Neural progenitor cell (in vitro differentiated cells): ENCODE measurements around the gene SMYD3. TPM values are rescaled to one million over a fixed set of nuclear protein-coding genes. Genes with fewer than 3 reads are reported as not detected.

Experiments
- DNase-seq: peaks from one replicate; pipeline ENCODE4 v3.0.0-alpha.2; 2016; ENCODE audit warnings: low spot score
- H2AFZ ChIP-seq: fragments of 200-600 bp; sonication (generic); replicated peaks from 2 replicates; pipeline ENCODE4 v1.6.1; 2016; ENCODE audit warnings: antibody characterized with exemption
- H3F3A ChIP-seq: fragments of 200-600 bp; sonication (generic); 2 replicates; pipeline ENCODE4 v1.6.1; 2016; ENCODE audit warnings: antibody characterized with exemption, low read depth
- H3K27ac ChIP-seq: fragments of 200-600 bp; sonication (generic); 2 replicates; pipeline ENCODE4 v1.5.1; 2016; ENCODE audit warnings: mild to moderate bottlenecking
- H3K27me3 ChIP-seq: fragments of 200-600 bp; sonication (generic); 2 replicates; pipeline ENCODE4 v1.6.1; 2016; ENCODE audit warnings: mild to moderate bottlenecking, moderate library complexity
- H3K36me3 ChIP-seq: fragments of 200-600 bp; sonication (generic); 2 replicates; pipeline ENCODE4 v1.5.1; 2016
- H3K4me1 ChIP-seq: fragments of 200-600 bp; sonication (generic); 2 replicates; pipeline ENCODE4 v1.6.1; 2016; ENCODE audit warnings: mixed run types
- H3K4me2 ChIP-seq: fragments of 200-600 bp; sonication (generic); 2 replicates; pipeline ENCODE4 v1.6.1; 2016
- H3K4me3 ChIP-seq: fragments of 200-600 bp; sonication (generic); 2 replicates; pipeline ENCODE4 v1.5.1; 2016
- H3K79me2 ChIP-seq: fragments of 200-600 bp; sonication (generic); 2 replicates; pipeline ENCODE4 v1.6.1; 2016; ENCODE audit warnings: low read depth
- H3K9ac ChIP-seq: fragments of 200-600 bp; sonication (generic); 2 replicates; pipeline ENCODE4 v1.6.1; 2016
- H3K9me3 ChIP-seq: fragments of 200-600 bp; sonication (generic); 2 replicates; pipeline ENCODE4 v1.5.1; 2016; ENCODE audit warnings: low read depth
- H4K20me1 ChIP-seq: fragments of 200-600 bp; sonication (generic); 2 replicates; pipeline ENCODE4 v1.6.1; 2016; ENCODE audit warnings: low read depth
- H3K27ac Mint-ChIP-seq: 3 replicates; pipeline ENCODE4 v1.8.0; 2021; ENCODE audit warnings: mixed read lengths
- H3K27me3 Mint-ChIP-seq: 2 replicates; pipeline ENCODE4 v1.8.0; 2022; ENCODE audit warnings: low read depth, mild to moderate bottlenecking, inconsistent platforms, moderate library complexity, mixed read lengths; ENCODE audit not compliant: insufficient read depth
- H3K36me3 Mint-ChIP-seq: 3 replicates; pipeline ENCODE4 v1.8.0; 2021; ENCODE audit warnings: mixed read lengths
- H3K4me1 Mint-ChIP-seq: 3 replicates; pipeline ENCODE4 v1.8.0; 2021; ENCODE audit warnings: mixed read lengths
- H3K4me3 Mint-ChIP-seq: 3 replicates; pipeline ENCODE4 v1.8.0; 2021; ENCODE audit warnings: mild to moderate bottlenecking, moderate library complexity, mixed read lengths
- H3K9me3 Mint-ChIP-seq: 3 replicates; pipeline ENCODE4 v1.8.0; 2020; ENCODE audit warnings: mixed read lengths
- EZH2 ChIP-seq: fragments of 200-600 bp; sonication (generic); IDR thresholded peaks from 2 replicates; pipeline ENCODE4 v1.6.1; 2017; ENCODE audit warnings: antibody characterized with exemption, mild to moderate bottlenecking, moderate library complexity
- EZH2phosphoT487 ChIP-seq: fragments of 200-600 bp; sonication (generic); IDR thresholded peaks from 2 replicates; pipeline ENCODE4 v1.6.1; 2017; ENCODE audit warnings: antibody characterized with exemption
- total RNA-seq: library from RNA; depleted of rRNA; stranded (reverse); fragments of >200 nt; gene quantifications from 2 replicates; pipeline ENCODE4 v1.2.3, GENCODE V29; 2015; ENCODE audit warnings: low replicate concordance
- TF ChIP-seq, protein P1 (sequence below): fragments of 200-600 bp; sonication (generic); IDR thresholded peaks from 2 replicates; pipeline ENCODE4 v1.5.1; 2017; ENCODE audit warnings: antibody characterized with exemption, mild to moderate bottlenecking

The SMYD3 gene
- total RNA-seq, 1 donor from 2014 or later, result 43.2 TPM

DNA sequence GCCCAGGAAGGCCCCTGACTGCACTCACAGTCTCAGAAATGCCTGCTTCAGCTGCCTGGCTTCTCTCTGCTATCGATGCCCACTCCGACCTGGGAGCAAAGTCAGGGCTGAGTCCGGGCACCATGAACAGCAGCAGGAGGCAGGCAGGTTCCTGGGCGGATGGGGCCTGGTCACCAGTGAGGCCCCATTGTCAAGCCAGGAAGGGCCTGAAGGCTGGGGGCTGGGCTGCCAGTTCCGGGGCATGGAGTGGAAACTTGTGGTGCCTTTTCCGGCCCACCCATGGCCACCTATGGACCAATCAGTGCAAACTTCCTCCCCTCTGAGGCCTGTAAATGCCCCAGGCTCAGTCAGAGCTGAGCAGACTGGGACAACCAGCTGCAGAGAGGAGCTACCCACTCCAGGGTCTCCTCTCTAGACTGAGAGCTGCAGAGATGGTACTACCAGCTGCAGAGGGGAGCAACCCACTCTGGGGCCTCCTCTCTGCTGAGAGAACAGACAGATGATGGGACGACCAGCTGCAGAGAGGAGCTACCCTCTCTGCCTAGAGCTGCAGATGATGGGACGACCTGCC, 286.5 kb downstream of the SMYD3 start:
- Mint-ChIP-seq H3K4me1 (peaks cover 13% of the 10 kb centered on the region), H3K4me3 (no peak overlapping the region), H3K27me3 (peaks cover 3% of the 10 kb centered on the region), H3K36me3 (peaks cover 2% of the 10 kb centered on the region), H3K9me3 (peaks cover 13% of the 10 kb centered on the region), H3K27ac (no peak overlapping the region)
- Histone ChIP-seq H3K9ac (no peak overlapping the region), H4K20me1 (no peaks in the 10 kb centered on the region), H3K4me1 (peaks cover 12% of the 10 kb centered on the region), H3K9me3 (no peaks in the 10 kb centered on the region), H3K36me3 (no peaks in the 10 kb centered on the region), H3F3A (peaks cover 9% of the 10 kb centered on the region), H3K79me2 (no peaks in the 10 kb centered on the region), H3K4me3 (no peak overlapping the region), H3K27ac (no peak overlapping the region), H2AFZ (no peak overlapping the region), H3K27me3 (no peaks in the 10 kb centered on the region), H3K4me2 (no peak overlapping the region)
- TF ChIP-seq EZH2 (no peak), EZH2phosphoT487 (no peak)
- TF ChIP-seq, protein P1, sequence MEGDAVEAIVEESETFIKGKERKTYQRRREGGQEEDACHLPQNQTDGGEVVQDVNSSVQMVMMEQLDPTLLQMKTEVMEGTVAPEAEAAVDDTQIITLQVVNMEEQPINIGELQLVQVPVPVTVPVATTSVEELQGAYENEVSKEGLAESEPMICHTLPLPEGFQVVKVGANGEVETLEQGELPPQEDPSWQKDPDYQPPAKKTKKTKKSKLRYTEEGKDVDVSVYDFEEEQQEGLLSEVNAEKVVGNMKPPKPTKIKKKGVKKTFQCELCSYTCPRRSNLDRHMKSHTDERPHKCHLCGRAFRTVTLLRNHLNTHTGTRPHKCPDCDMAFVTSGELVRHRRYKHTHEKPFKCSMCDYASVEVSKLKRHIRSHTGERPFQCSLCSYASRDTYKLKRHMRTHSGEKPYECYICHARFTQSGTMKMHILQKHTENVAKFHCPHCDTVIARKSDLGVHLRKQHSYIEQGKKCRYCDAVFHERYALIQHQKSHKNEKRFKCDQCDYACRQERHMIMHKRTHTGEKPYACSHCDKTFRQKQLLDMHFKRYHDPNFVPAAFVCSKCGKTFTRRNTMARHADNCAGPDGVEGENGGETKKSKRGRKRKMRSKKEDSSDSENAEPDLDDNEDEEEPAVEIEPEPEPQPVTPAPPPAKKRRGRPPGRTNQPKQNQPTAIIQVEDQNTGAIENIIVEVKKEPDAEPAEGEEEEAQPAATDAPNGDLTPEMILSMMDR, result no peak
- no peak for DNase-seq

DNA sequence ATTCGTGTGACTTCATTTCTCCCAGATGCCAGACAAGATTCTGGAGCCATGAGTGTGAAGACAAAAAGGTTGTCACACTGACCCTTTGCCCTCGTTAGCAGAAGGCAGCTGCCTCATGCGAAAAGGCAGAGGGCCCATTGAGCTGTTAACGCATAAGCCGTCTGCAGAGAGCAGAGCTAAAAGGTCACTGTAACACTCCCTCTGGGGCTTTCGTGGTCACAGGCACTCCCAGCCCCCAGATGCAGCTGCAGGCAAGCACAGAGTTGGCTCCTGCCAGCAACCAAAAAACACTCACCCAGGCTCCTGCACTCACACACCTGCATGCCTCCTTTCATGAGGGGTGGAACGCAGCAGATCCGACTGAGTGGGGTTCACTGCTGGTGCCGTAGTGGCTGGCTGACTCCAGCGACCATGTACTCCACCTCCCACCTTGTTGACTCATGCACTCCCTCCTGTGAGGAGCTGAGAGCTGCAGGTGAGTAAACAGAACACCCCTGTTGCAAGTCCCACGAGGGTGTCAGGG, 287.5 kb downstream of the SMYD3 start:
- Histone ChIP-seq H3K4me3 (no peak overlapping the region), H3K4me2 (peak overlapping the region; percentile 47)

DNA sequence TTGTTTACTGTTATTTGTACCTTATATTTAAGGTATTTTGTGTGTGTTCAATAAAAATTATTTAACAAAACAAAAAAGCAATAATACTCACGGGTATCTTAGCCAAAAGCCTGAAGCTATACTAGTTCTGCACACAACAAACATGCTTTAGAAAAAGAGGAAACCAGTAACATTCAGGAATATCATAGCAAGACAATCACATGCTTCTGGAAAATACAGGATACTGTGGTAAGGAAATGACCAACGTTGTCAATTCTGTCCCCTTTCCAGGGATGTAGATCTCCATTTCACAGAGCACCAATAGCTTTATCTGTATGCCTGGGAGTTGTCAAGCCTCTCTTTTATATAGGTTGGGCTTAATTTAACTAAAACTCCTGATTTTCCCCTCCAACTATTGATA, 288.4 kb downstream of the SMYD3 start:
- H4K20me1 ChIP-seq, result no peaks in the 10 kb centered on the region
- TF ChIP-seq, protein P1, result no peak
- TF ChIP-seq EZH2phosphoT487 (no peak), EZH2 (no peak)
- H3K27ac ChIP-seq, result no peak overlapping the region
- Mint-ChIP-seq H3K4me3 (no peak overlapping the region), H3K27me3 (peaks cover 3% of the 10 kb centered on the region), H3K9me3 (peaks cover 13% of the 10 kb centered on the region), H3K27ac (no peak overlapping the region), H3K4me1 (peaks cover 19% of the 10 kb centered on the region), H3K36me3 (peaks cover 2% of the 10 kb centered on the region)
- no peak overlapping the region for H3K9ac ChIP-seq
- H3K79me2 ChIP-seq, result no peaks in the 10 kb centered on the region
- no peak overlapping the region for H3K4me2 ChIP-seq
- no peak overlapping the region for H2AFZ ChIP-seq
- peaks cover 12% of the 10 kb centered on the region for H3K4me1 ChIP-seq
- no peak overlapping the region for H3K4me3 ChIP-seq
- H3K27me3 ChIP-seq, result no peaks in the 10 kb centered on the region
- H3K36me3 ChIP-seq, result no peaks in the 10 kb centered on the region
- H3F3A ChIP-seq, result peaks cover 9% of the 10 kb centered on the region
- DNase-seq, result no peak
- no peaks in the 10 kb centered on the region for H3K9me3 ChIP-seq

More for the DNA sequence above, 287.5 kb downstream of the SMYD3 start:
- H4K20me1 ChIP-seq, result no peaks in the 10 kb centered on the region
- Mint-ChIP-seq H3K36me3 (peaks cover 2% of the 10 kb centered on the region), H3K27ac (peak overlapping the region; percentile 17), H3K4me3 (no peak overlapping the region), H3K27me3 (peaks cover 3% of the 10 kb centered on the region), H3K4me1 (peaks cover 19% of the 10 kb centered on the region), H3K9me3 (peaks cover 13% of the 10 kb centered on the region)
- peak; percentile 72 for DNase-seq
- no peaks in the 10 kb centered on the region for H3K36me3 ChIP-seq
- TF ChIP-seq EZH2, result no peak
- no peaks in the 10 kb centered on the region for H3K9me3 ChIP-seq
- no peak overlapping the region for H3K27ac ChIP-seq
- no peak overlapping the region for H2AFZ ChIP-seq
- peaks cover 12% of the 10 kb centered on the region for H3K4me1 ChIP-seq
- H3K9ac ChIP-seq, result no peak overlapping the region
- no peaks in the 10 kb centered on the region for H3K79me2 ChIP-seq
- no peaks in the 10 kb centered on the region for H3K27me3 ChIP-seq
- peaks cover 9% of the 10 kb centered on the region for H3F3A ChIP-seq

DNA sequence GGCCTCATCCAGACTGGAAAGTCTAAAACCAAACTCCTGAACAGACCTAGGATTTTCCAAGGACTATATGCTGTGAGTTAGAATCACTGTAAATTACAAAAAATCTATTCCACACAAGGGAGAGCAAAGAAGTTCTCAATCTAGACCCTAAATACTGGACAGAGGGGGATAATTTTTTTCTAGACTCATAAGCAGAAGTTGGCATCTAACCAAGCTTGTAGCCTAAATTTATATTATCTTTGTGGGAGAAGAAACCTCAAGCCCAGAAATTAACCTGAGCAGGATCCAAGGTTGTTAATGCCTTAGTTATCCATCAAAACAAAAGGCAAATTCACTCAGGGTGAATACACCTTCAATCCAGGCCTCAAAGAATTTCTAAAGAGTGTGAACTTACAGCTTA, 290.2 kb downstream of the SMYD3 start:
- Histone ChIP-seq H3K36me3 (no peaks in the 10 kb centered on the region), H4K20me1 (no peaks in the 10 kb centered on the region), H3K9ac (no peak overlapping the region), H2AFZ (no peak overlapping the region), H3K4me3 (no peak overlapping the region), H3K4me1 (peaks cover 12% of the 10 kb centered on the region), H3K79me2 (no peaks in the 10 kb centered on the region), H3F3A (peaks cover 9% of the 10 kb centered on the region), H3K27me3 (no peaks in the 10 kb centered on the region), H3K4me2 (no peak overlapping the region), H3K9me3 (no peaks in the 10 kb centered on the region), H3K27ac (no peak overlapping the region)
- Mint-ChIP-seq H3K4me1 (peaks cover 19% of the 10 kb centered on the region), H3K4me3 (no peak overlapping the region), H3K27ac (no peak overlapping the region), H3K9me3 (peaks cover 13% of the 10 kb centered on the region), H3K36me3 (peaks cover 2% of the 10 kb centered on the region), H3K27me3 (peaks cover 3% of the 10 kb centered on the region)
- TF ChIP-seq EZH2phosphoT487 (no peak), EZH2 (no peak)
- TF ChIP-seq, protein P1, result no peak
- no peak for DNase-seq
